Adrenal gland (tissue), 12 donors: ENCODE measurements around the gene APCDD1. TPM values are rescaled to one million over a fixed set of nuclear protein-coding genes. Genes with fewer than 3 reads are reported as not detected.

Experiments used
- DNase-seq, 7 donors: peaks; one replicate each; pipeline ENCODE4 v3.0.0-alpha.2; 2019 to 2020
- H3K27ac ChIP-seq, 5 donors: fragments of 200-600 bp; sonication (generic) in 4 of 5; 1 replicate in 3 of 5; 2 replicates in 2 of 5; pipeline versions ENCODE4 v1.5.1 to v1.8.0; 2016 to 2020; ENCODE audit warnings: mild to moderate bottlenecking in 1 of 5
- H3K27me3 ChIP-seq: fragments of 200-600 bp; 2 replicates; pipeline ENCODE4 v1.8.0; 2021
- H3K36me3 ChIP-seq, 2 donors: fragments of 200-600 bp; replicated peaks in 1 of 2; 1 replicate in 1 of 2; 2 replicates in 1 of 2; pipeline versions ENCODE4 v1.5.1 to v1.8.0; 2018 to 2022
- H3K4me1 ChIP-seq, 2 donors: fragments of 200-600 bp; replicated peaks in 1 of 2; 1 replicate in 1 of 2; 2 replicates in 1 of 2; pipeline versions ENCODE4 v1.5.1 to v1.8.0; 2018 to 2021
- H3K4me3 ChIP-seq, 4 donors: fragments of 200-600 bp; sonication (generic) in 3 of 4; one replicate each; pipeline ENCODE4 v1.5.1; 2016 to 2018
- H3K9me3 ChIP-seq, 3 donors: fragments of 200-600 bp; sonication (generic) in 1 of 3; replicated peaks in 1 of 3; 1 replicate in 2 of 3; 2 replicates in 1 of 3; pipeline versions ENCODE4 v1.5.1 to v1.8.0; 2016 to 2021
- CTCF ChIP-seq, 6 experiments: fragments of 450-650 bp in 4 of 6; fragments of 200-600 bp in 2 of 6; sonication (generic) in 1 of 6; IDR thresholded peaks; 1 replicate in 5 of 6; 2 replicates in 1 of 6; pipeline versions ENCODE4 v1.5.1 to v1.8.0; 2016 to 2021; ENCODE audit warnings: antibody characterized with exemption in 6 of 6, mild to moderate bottlenecking in 2 of 6, moderate library complexity in 1 of 6
- POLR2A ChIP-seq, 2 donors: fragments of 450-650 bp; IDR thresholded peaks; one replicate each; pipeline ENCODE4 v1.6.1; 2017; ENCODE audit warnings: antibody characterized with exemption in 2 of 2, mild to moderate bottlenecking in 2 of 2, moderate library complexity in 1 of 2
- WGBS, 4 donors: extraction: QIAGEN DNeasy Blood & Tissue Kit in 2 of 4; methylation state at CpG; one replicate each; pipeline versions ENCODE4 v1.1.5 to v1.1.7; 2013 to 2017; 5-methylcytosine and 5-hydroxymethylcytosine counted together
- intact Hi-C, 2 donors: fragments of 100-400 bp; cut with DNase I; formaldehyde crosslinking; loops; one replicate each; pipeline versions ENCODE4 v1.14.1 to v1.15.0; 2022 to 2023
- polyA plus RNA-seq, 3 donors: library from polyadenylated mRNA; stranded (reverse); fragments of 200-250 nt in 2 of 3; fragments of 350-450 nt in 1 of 3; fragmentation: Illumina TruSeq in 1 of 3; extraction: RNeasy Lipid Tissue Mini Kit (QIAGEN cat#74804) in 1 of 3; gene quantifications; one replicate each; pipeline ENCODE4 v1.2.3, GENCODE V29; 2013 to 2014
- total RNA-seq, 9 donors: library from RNA; depleted of rRNA in 4 of 9; stranded (reverse); fragments of >200 nt in 4 of 9; fragments of 120-200 nt in 1 of 9; fragmentation: NEBNext Ultra II Directional in 1 of 9; extraction: Animal tissue kit (Norgen Biotek cat#: 25700) in 1 of 9; gene quantifications; one replicate each; pipeline versions ENCODE4 v1.1.0 to v1.2.4, GENCODE V29; 2013 to 2023
- donor health status: healthy with polysubstance abuse.
- donor health status: Bipolar disorder and iron deficiency.
- donor health status: DM: yes; HTN: yes; CAD: no.
- donor health status: DM: no; HTN: no; CAD: no.
- donor health status: DM: no; HTN: no; CAD: no.
- donor health status: DM: yes; HTN: yes; CAD: no.

The APCDD1 gene
- total and polyA plus RNA-seq, 12 donors: 7.1 to 62.2 (median 21.9) TPM

- no peaks in the 10 kb centered on the region for H3K27me3 ChIP-seq
- peak overlapping the region in 4 of 5 donors; percentile 5 to 74 (median 41) for H3K27ac ChIP-seq
- no peaks in the 10 kb centered on the region for H3K9me3 ChIP-seq
- WGBS, 4 donors: 29 to 50% (median 40%) methylated on average over 4 of the region's 4 CpGs
- no peak overlapping the region for H3K4me3 ChIP-seq
- intact Hi-C loops: no loop called here
- TF ChIP-seq POLR2A (IDR thresholded peaks at IDR 0.05) (no peak), CTCF (IDR thresholded peaks at IDR 0.05) (no peak)
- peak; percentile 54 to 79 (median 71) for DNase-seq
- H3K4me1 ChIP-seq: peaks cover 0 to 8% of the 10 kb centered on the region in 2 donors
- H3K36me3 ChIP-seq: no peaks in the 10 kb centered on the region
Observed at GRCh38 chr18:10488017-10488416, 33.6 kb downstream of the APCDD1 start.

GRCh38 chr18:10490401-10491165 lies 36.1 kb downstream of the APCDD1 start:
- Histone ChIP-seq H3K4me1 (no peaks in the 10 kb centered on the region), H3K27me3 (no peaks in the 10 kb centered on the region), H3K4me3 (no peak overlapping the region), H3K9me3 (no peaks in the 10 kb centered on the region), H3K27ac (peak overlapping the region in 1 of 5 donors; percentile 17), H3K36me3 (no peaks in the 10 kb centered on the region)
- DNase-seq: no peak
- intact Hi-C loops: no loop called here
- 86 to 93% (median 88%) methylated on average over 13 to 14 of the region's 14 CpGs for WGBS, 4 donors
- no peak for TF ChIP-seq CTCF (IDR thresholded peaks at IDR 0.05)
- no peak for TF ChIP-seq POLR2A (IDR thresholded peaks at IDR 0.05)

GRCh38 chr18:10495936-10496335 lies 41.5 kb downstream of the APCDD1 start:
- Histone ChIP-seq H3K4me3 (no peak overlapping the region), H3K4me1 (no peaks in the 10 kb centered on the region), H3K36me3 (no peaks in the 10 kb centered on the region), H3K27ac (no peak overlapping the region), H3K9me3 (no peaks in the 10 kb centered on the region), H3K27me3 (no peaks in the 10 kb centered on the region)
- intact Hi-C loops: no loop called here
- no peak for TF ChIP-seq CTCF (IDR thresholded peaks at IDR 0.05)
- TF ChIP-seq POLR2A (IDR thresholded peaks at IDR 0.05): no peak
- no peak for DNase-seq
- WGBS, 4 donors: 49 to 61% (median 58%) methylated on average over 2 of the region's 2 CpGs

GRCh38 chr18:10497206-10497749 lies 42.8 kb downstream of the APCDD1 start:
- Histone ChIP-seq H3K36me3 (no peaks in the 10 kb centered on the region), H3K27me3 (no peaks in the 10 kb centered on the region), H3K4me1 (no peaks in the 10 kb centered on the region), H3K27ac (peak overlapping the region in 1 of 5 donors; percentile 67), H3K4me3 (no peak overlapping the region), H3K9me3 (no peaks in the 10 kb centered on the region)
- intact Hi-C loops: no loop called here
- no peak for DNase-seq
- TF ChIP-seq CTCF (IDR thresholded peaks at IDR 0.05): no peak
- TF ChIP-seq POLR2A (IDR thresholded peaks at IDR 0.05): no peak
